ENCODE results near the gene TOX2. TPM values are rescaled to one million over a fixed set of nuclear protein-coding genes. Genes with fewer than 3 reads are reported as not detected.

Gene TOX2
- total and polyA plus RNA-seq, 5 donors from 2014 or later: 2.0 to 9.2 (median 3.4) TPM

- H3K36me3 ChIP-seq (ENCODE audit: control insufficient read depth, insufficient read depth, low read length): no peaks in the 10 kb centered on the region
- H3K9me3 ChIP-seq (ENCODE audit: control insufficient read depth in 2 of 2, low read length in 2 of 2): no peaks in the 10 kb centered on the region
- peaks cover 0 to 2% (median 0%) of the 10 kb centered on the region in 7 donors for H3K9me3 Mint-ChIP-seq
- H3K4me1 ChIP-seq (ENCODE audit: control insufficient read depth, insufficient read depth, low read length, poor library complexity, severe bottlenecking): peaks cover 30% of the 10 kb centered on the region
- H3K4me1 Mint-ChIP-seq: peaks cover 4 to 46% (median 30%) of the 10 kb centered on the region in 4 donors
- no peak overlapping the region for H3K27ac ChIP-seq (ENCODE audit: insufficient read depth, low read length, poor library complexity, severe bottlenecking)
- H3K27me3 ChIP-seq (ENCODE audit: control insufficient read depth, insufficient read depth, low read length): no peaks in the 10 kb centered on the region
- DNase-seq: no peak
- no peaks in the 10 kb centered on the region for H3K27me3 Mint-ChIP-seq
- H3K27ac Mint-ChIP-seq: peak overlapping the region in 1 of 3 donors; percentile 22
- no peak for ATAC-seq (ENCODE audit: low read depth in 2 of 2)
- H3K36me3 Mint-ChIP-seq: no peaks in the 10 kb centered on the region
- no peak overlapping the region for H3K4me3 ChIP-seq (ENCODE audit: low read depth, low read length)
- no peak overlapping the region for H3K4me3 Mint-ChIP-seq
These were observed 22.2 kb downstream of the TOX2 start for GRCh38 chr20:43936805-43937204.

GRCh38 chr20:43937591-43937990 is 22.9 kb downstream of the TOX2 start:
- Mint-ChIP-seq H3K4me3 (no peak overlapping the region), H3K9me3 (no peaks in the 10 kb centered on the region), H3K4me1 (peaks cover 6 to 54% (median 37%) of the 10 kb centered on the region in 4 donors), H3K27ac (no peak overlapping the region), H3K27me3 (peaks cover under 1% of the 10 kb centered on the region), H3K36me3 (no peaks in the 10 kb centered on the region)
- H3K9me3 ChIP-seq (ENCODE audit: control insufficient read depth in 2 of 2, low read length in 2 of 2): no peaks in the 10 kb centered on the region
- no peak for ATAC-seq (ENCODE audit: low read depth in 2 of 2)
- H3K4me3 ChIP-seq (ENCODE audit: low read depth, low read length): no peak overlapping the region
- DNase-seq: no peak
- peaks cover 38% of the 10 kb centered on the region for H3K4me1 ChIP-seq (ENCODE audit: control insufficient read depth, insufficient read depth, low read length, poor library complexity, severe bottlenecking)
- H3K36me3 ChIP-seq (ENCODE audit: control insufficient read depth, insufficient read depth, low read length): no peaks in the 10 kb centered on the region
- H3K27me3 ChIP-seq (ENCODE audit: control insufficient read depth, insufficient read depth, low read length): no peaks in the 10 kb centered on the region
- no peak overlapping the region for H3K27ac ChIP-seq (ENCODE audit: insufficient read depth, low read length, poor library complexity, severe bottlenecking)

GRCh38 chr20:43938017-43938655 is 23.5 kb downstream of the TOX2 start:
- H3K27ac ChIP-seq (ENCODE audit: insufficient read depth, low read length, poor library complexity, severe bottlenecking): no peak overlapping the region
- H3K4me1 ChIP-seq (ENCODE audit: control insufficient read depth, insufficient read depth, low read length, poor library complexity, severe bottlenecking): peaks cover 43% of the 10 kb centered on the region
- H3K27me3 ChIP-seq (ENCODE audit: control insufficient read depth, insufficient read depth, low read length): no peaks in the 10 kb centered on the region
- no peaks in the 10 kb centered on the region for H3K9me3 ChIP-seq (ENCODE audit: control insufficient read depth in 2 of 2, low read length in 2 of 2)
- H3K36me3 ChIP-seq (ENCODE audit: control insufficient read depth, insufficient read depth, low read length): no peaks in the 10 kb centered on the region
- no peak for ATAC-seq (ENCODE audit: low read depth in 2 of 2)
- Mint-ChIP-seq H3K27me3 (peaks cover 5% of the 10 kb centered on the region), H3K9me3 (no peaks in the 10 kb centered on the region), H3K4me3 (no peak overlapping the region), H3K4me1 (peaks cover 11 to 57% (median 42%) of the 10 kb centered on the region in 4 donors), H3K27ac (no peak overlapping the region), H3K36me3 (no peaks in the 10 kb centered on the region)
- no peak overlapping the region for H3K4me3 ChIP-seq (ENCODE audit: low read depth, low read length)
- DNase-seq: no peak

GRCh38 chr20:43938932-43939761 is 24.5 kb downstream of the TOX2 start:
- H3K4me3 ChIP-seq (ENCODE audit: low read depth, low read length): no peak overlapping the region
- Mint-ChIP-seq H3K4me3 (peak overlapping the region in 1 of 4 donors; percentile 42), H3K36me3 (no peaks in the 10 kb centered on the region), H3K27ac (no peak overlapping the region), H3K9me3 (no peaks in the 10 kb centered on the region), H3K4me1 (peaks cover 17 to 64% (median 50%) of the 10 kb centered on the region in 4 donors), H3K27me3 (peaks cover 5% of the 10 kb centered on the region)
- H3K27ac ChIP-seq (ENCODE audit: insufficient read depth, low read length, poor library complexity, severe bottlenecking): no peak overlapping the region
- ATAC-seq (ENCODE audit: low read depth in 2 of 2) (no peak), DNase-seq (no peak)
- H3K36me3 ChIP-seq (ENCODE audit: control insufficient read depth, insufficient read depth, low read length): no peaks in the 10 kb centered on the region
- no peaks in the 10 kb centered on the region for H3K9me3 ChIP-seq (ENCODE audit: control insufficient read depth in 2 of 2, low read length in 2 of 2)
- H3K4me1 ChIP-seq (ENCODE audit: control insufficient read depth, insufficient read depth, low read length, poor library complexity, severe bottlenecking): peaks cover 47% of the 10 kb centered on the region
- no peaks in the 10 kb centered on the region for H3K27me3 ChIP-seq (ENCODE audit: control insufficient read depth, insufficient read depth, low read length)

GRCh38 chr20:43939762-43940121 is 25.1 kb downstream of the TOX2 start:
- ATAC-seq (ENCODE audit: low read depth in 2 of 2) (no peak), DNase-seq (no peak)
- peaks cover 5% of the 10 kb centered on the region for H3K27me3 Mint-ChIP-seq
- H3K27ac ChIP-seq (ENCODE audit: insufficient read depth, low read length, poor library complexity, severe bottlenecking): no peak overlapping the region
- peak overlapping the region in 1 of 3 donors; percentile 65 for H3K27ac Mint-ChIP-seq
- H3K36me3 Mint-ChIP-seq: no peaks in the 10 kb centered on the region
- H3K4me3 ChIP-seq (ENCODE audit: low read depth, low read length): no peak overlapping the region
- peaks cover 18 to 67% (median 51%) of the 10 kb centered on the region in 4 donors for H3K4me1 Mint-ChIP-seq
- H3K4me3 Mint-ChIP-seq: peak overlapping the region in 2 of 4 donors; percentile 13 to 42
- no peaks in the 10 kb centered on the region for H3K36me3 ChIP-seq (ENCODE audit: control insufficient read depth, insufficient read depth, low read length)
- H3K9me3 ChIP-seq (ENCODE audit: control insufficient read depth in 2 of 2, low read length in 2 of 2): no peaks in the 10 kb centered on the region
- no peaks in the 10 kb centered on the region for H3K27me3 ChIP-seq (ENCODE audit: control insufficient read depth, insufficient read depth, low read length)
- H3K4me1 ChIP-seq (ENCODE audit: control insufficient read depth, insufficient read depth, low read length, poor library complexity, severe bottlenecking): peaks cover 53% of the 10 kb centered on the region
- no peaks in the 10 kb centered on the region for H3K9me3 Mint-ChIP-seq

- peak overlapping the region; percentile 19 to 79 (median 48) for H3K4me3 Mint-ChIP-seq
- H3K27me3 ChIP-seq (ENCODE audit: control insufficient read depth, insufficient read depth, low read length): no peaks in the 10 kb centered on the region
- DNase-seq (peak in 1 of 3 donors; percentile 41), ATAC-seq (ENCODE audit: low read depth in 2 of 2) (no peak)
- H3K27ac Mint-ChIP-seq: peak overlapping the region in 2 of 3 donors; percentile 23 to 65
- H3K9me3 ChIP-seq (ENCODE audit: control insufficient read depth in 2 of 2, low read length in 2 of 2): no peaks in the 10 kb centered on the region
- H3K4me3 ChIP-seq (ENCODE audit: low read depth, low read length): no peak overlapping the region
- no peak overlapping the region for H3K27ac ChIP-seq (ENCODE audit: insufficient read depth, low read length, poor library complexity, severe bottlenecking)
- peaks cover 24 to 76% (median 59%) of the 10 kb centered on the region in 4 donors for H3K4me1 Mint-ChIP-seq
- H3K36me3 Mint-ChIP-seq: no peaks in the 10 kb centered on the region
- no peaks in the 10 kb centered on the region for H3K36me3 ChIP-seq (ENCODE audit: control insufficient read depth, insufficient read depth, low read length)
- no peaks in the 10 kb centered on the region for H3K9me3 Mint-ChIP-seq
- peaks cover 57% of the 10 kb centered on the region for H3K4me1 ChIP-seq (ENCODE audit: control insufficient read depth, insufficient read depth, low read length, poor library complexity, severe bottlenecking)
- H3K27me3 Mint-ChIP-seq: peaks cover 5% of the 10 kb centered on the region
These were observed 26.0 kb downstream of the TOX2 start for GRCh38 chr20:43940518-43941225.

GRCh38 chr20:43941476-43942200 is 27.0 kb downstream of the TOX2 start:
- no peaks in the 10 kb centered on the region for H3K9me3 Mint-ChIP-seq
- peak overlapping the region in 3 of 4 donors; percentile 68 to 79 (median 77) for H3K4me3 Mint-ChIP-seq
- H3K27ac Mint-ChIP-seq: peak overlapping the region; percentile 48 to 89 (median 48)
- DNase-seq (no peak), ATAC-seq (ENCODE audit: low read depth in 2 of 2) (no peak)
- no peaks in the 10 kb centered on the region for H3K27me3 ChIP-seq (ENCODE audit: control insufficient read depth, insufficient read depth, low read length)
- peak overlapping the region; percentile 72 for H3K27ac ChIP-seq (ENCODE audit: insufficient read depth, low read length, poor library complexity, severe bottlenecking)
- H3K27me3 Mint-ChIP-seq: peaks cover 5% of the 10 kb centered on the region
- peaks cover 60% of the 10 kb centered on the region for H3K4me1 ChIP-seq (ENCODE audit: control insufficient read depth, insufficient read depth, low read length, poor library complexity, severe bottlenecking)
- H3K4me1 Mint-ChIP-seq: peaks cover 24 to 83% (median 61%) of the 10 kb centered on the region in 4 donors
- no peaks in the 10 kb centered on the region for H3K36me3 ChIP-seq (ENCODE audit: control insufficient read depth, insufficient read depth, low read length)
- no peaks in the 10 kb centered on the region for H3K9me3 ChIP-seq (ENCODE audit: control insufficient read depth in 2 of 2, low read length in 2 of 2)
- H3K36me3 Mint-ChIP-seq: no peaks in the 10 kb centered on the region
- peak overlapping the region; percentile 35 for H3K4me3 ChIP-seq (ENCODE audit: low read depth, low read length)
